ENCODE measurements around the gene TNPO3. TPM values are rescaled to one million over a fixed set of nuclear protein-coding genes. Genes with fewer than 3 reads are reported as not detected.

Gene TNPO3
- total RNA-seq, 3 donors from 2014 or later (not counting 1 experiment from before 2014, with no cell fraction given): 33.9 to 41.1 (median 37.9) TPM

GRCh38 chr7:128939861-128940410, 115.0 kb downstream of the TNPO3 start:
- DNase-seq (no peak), ATAC-seq (peak in 1 of 3 donors; percentile 13)
- no peaks in the 10 kb centered on the region for H3K9me3 Mint-ChIP-seq
- H3K4me3 ChIP-seq (ENCODE audit: low read length): peak overlapping the region; percentile 29
- WGBS (ENCODE audit: insufficient coverage): 38% methylated on average over 18 of the region's 18 CpGs
- H3K27me3 ChIP-seq (ENCODE audit: control insufficient read depth, insufficient read depth, low read length): no peaks in the 10 kb centered on the region
- peak overlapping the region; percentile 84 for H3K4me3 Mint-ChIP-seq
- H3K27ac ChIP-seq (ENCODE audit: low read length): peak overlapping the region; percentile 79
- intact Hi-C loops (cut with micrococcal nuclease): no loop called here
- peaks cover 33 to 39% of the 10 kb centered on the region in 2 donors for H3K4me1 Mint-ChIP-seq
- peaks cover 43% of the 10 kb centered on the region for H3K4me1 ChIP-seq (ENCODE audit: control insufficient read depth, insufficient read depth, low read length)
- H3K27me3 Mint-ChIP-seq (ENCODE audit: low read depth in 2 of 2): peaks cover 0 to 9% of the 10 kb centered on the region in 2 donors
- no peaks in the 10 kb centered on the region for H3K9me3 ChIP-seq (ENCODE audit: control insufficient read depth, insufficient read depth, low read length)
- no peak for TF ChIP-seq CTCF (IDR thresholded peaks at IDR 0.05)
- peak overlapping the region; percentile 75 to 93 for H3K27ac Mint-ChIP-seq
- no peaks in the 10 kb centered on the region for H3K36me3 Mint-ChIP-seq
- no peaks in the 10 kb centered on the region for H3K36me3 ChIP-seq (ENCODE audit: control insufficient read depth, insufficient read depth, low read length)

GRCh38 chr7:128939075-128939860, 115.6 kb downstream of the TNPO3 start:
- Mint-ChIP-seq H3K4me1 (peaks cover 33 to 39% of the 10 kb centered on the region in 2 donors), H3K4me3 (peak overlapping the region; percentile 95), H3K27ac (peak overlapping the region; percentile 75 to 93), H3K9me3 (no peaks in the 10 kb centered on the region), H3K36me3 (no peaks in the 10 kb centered on the region), H3K27me3 (ENCODE audit: low read depth in 2 of 2) (peaks cover 0 to 9% of the 10 kb centered on the region in 2 donors)
- intact Hi-C loops (cut with micrococcal nuclease): no loop called here
- no peaks in the 10 kb centered on the region for H3K9me3 ChIP-seq (ENCODE audit: control insufficient read depth, insufficient read depth, low read length)
- no peaks in the 10 kb centered on the region for H3K27me3 ChIP-seq (ENCODE audit: control insufficient read depth, insufficient read depth, low read length)
- WGBS (ENCODE audit: insufficient coverage): 44% methylated on average over 4 of the region's 7 CpGs
- TF ChIP-seq CTCF (IDR thresholded peaks at IDR 0.05): no peak
- DNase-seq (peak in 1 of 2 donors; percentile 65), ATAC-seq (peak; percentile 21 to 45 (median 42))
- no peaks in the 10 kb centered on the region for H3K36me3 ChIP-seq (ENCODE audit: control insufficient read depth, insufficient read depth, low read length)
- peak overlapping the region; percentile 79 for H3K27ac ChIP-seq (ENCODE audit: low read length)
- H3K4me3 ChIP-seq (ENCODE audit: low read length): peak overlapping the region; percentile 29
- H3K4me1 ChIP-seq (ENCODE audit: control insufficient read depth, insufficient read depth, low read length): peaks cover 47% of the 10 kb centered on the region

GRCh38 chr7:128938544-128939074, 116.3 kb downstream of the TNPO3 start:
- H3K9me3 Mint-ChIP-seq: no peaks in the 10 kb centered on the region
- H3K4me1 Mint-ChIP-seq: peaks cover 35 to 39% of the 10 kb centered on the region in 2 donors
- H3K27ac Mint-ChIP-seq: peak overlapping the region; percentile 69 to 93
- intact Hi-C loops (cut with micrococcal nuclease): no loop called here
- H3K36me3 Mint-ChIP-seq: no peaks in the 10 kb centered on the region
- H3K27me3 ChIP-seq (ENCODE audit: control insufficient read depth, insufficient read depth, low read length): no peaks in the 10 kb centered on the region
- DNase-seq (peak in 1 of 2 donors; percentile 44), ATAC-seq (peak; percentile 30 to 41 (median 33))
- peaks cover 53% of the 10 kb centered on the region for H3K4me1 ChIP-seq (ENCODE audit: control insufficient read depth, insufficient read depth, low read length)
- TF ChIP-seq CTCF (IDR thresholded peaks at IDR 0.05): no peak
- H3K9me3 ChIP-seq (ENCODE audit: control insufficient read depth, insufficient read depth, low read length): no peaks in the 10 kb centered on the region
- WGBS (ENCODE audit: insufficient coverage): under 1% methylated on average over 29 of the region's 30 CpGs
- peak overlapping the region; percentile 95 for H3K4me3 Mint-ChIP-seq
- peaks cover 0 to 9% of the 10 kb centered on the region in 2 donors for H3K27me3 Mint-ChIP-seq (ENCODE audit: low read depth in 2 of 2)
- no peaks in the 10 kb centered on the region for H3K36me3 ChIP-seq (ENCODE audit: control insufficient read depth, insufficient read depth, low read length)
- H3K4me3 ChIP-seq (ENCODE audit: low read length): peak overlapping the region; percentile 65
- H3K27ac ChIP-seq (ENCODE audit: low read length): peak overlapping the region; percentile 79

All from natural killer cell (primary cell).